Activated CD4-positive, alpha-beta T cell treated with anti-CD3 and anti-CD28 coated beads, Interleukin-10, Interleukin-2, amounts not matched to agents 100 ng/mL and 50 ng/mL, durations not matched to agents 16 hours and 8 hours (primary cell): ENCODE data around the gene MMP2.

Experiments
- DNase-seq: peaks from one replicate; pipeline ENCODE4 v3.0.0-alpha.2; 2020

Gene MMP2

GRCh38 chr16:55478827-55479429 lies at the start of gene MMP2:
MMP2 (plus strand) TSS chr16:55479198; CDS start chr16:55479480, 282 bp downstream.
- no peak for DNase-seq

- no peak for DNase-seq
These were observed 46.0 kb upstream of the MMP2 start for GRCh38 chr16:55433030-55433429.

GRCh38 chr16:55433535-55433934 lies 45.5 kb upstream of the MMP2 start:
- DNase-seq: no peak

- no peak for DNase-seq
These were observed 45.0 kb upstream of the MMP2 start for GRCh38 chr16:55434000-55434399.

- DNase-seq: no peak
These were observed 43.6 kb upstream of the MMP2 start for GRCh38 chr16:55435387-55435786.

- no peak for DNase-seq
These were observed 42.4 kb upstream of the MMP2 start for GRCh38 chr16:55436587-55436986.

- peak; percentile 2 for DNase-seq
These were observed 41.4 kb upstream of the MMP2 start for GRCh38 chr16:55437625-55438024.

- DNase-seq: no peak
These were observed 40.7 kb upstream of the MMP2 start for GRCh38 chr16:55438281-55438680.

- DNase-seq: no peak
These were observed 39.8 kb upstream of the MMP2 start for GRCh38 chr16:55439101-55439690.

- no peak for DNase-seq
These were observed 35.3 kb upstream of the MMP2 start for GRCh38 chr16:55443434-55444346.

- no peak for DNase-seq
These were observed 34.1 kb upstream of the MMP2 start for GRCh38 chr16:55444754-55445485.

- DNase-seq: no peak
These were observed 31.8 kb upstream of the MMP2 start for GRCh38 chr16:55447231-55447630.

GRCh38 chr16:55452996-55453395 lies 26.0 kb upstream of the MMP2 start:
- no peak for DNase-seq

- no peak for DNase-seq
These were observed 25.1 kb upstream of the MMP2 start for GRCh38 chr16:55453909-55454308.

- no peak for DNase-seq
These were observed 24.1 kb upstream of the MMP2 start for GRCh38 chr16:55454861-55455260.

GRCh38 chr16:55462241-55462640 lies 16.8 kb upstream of the MMP2 start:
- no peak for DNase-seq

- DNase-seq: no peak
These were observed 14.6 kb upstream of the MMP2 start for GRCh38 chr16:55464375-55464774.

GRCh38 chr16:55465077-55465896 lies 13.7 kb upstream of the MMP2 start:
- DNase-seq: peak; percentile 87

GRCh38 chr16:55466209-55466608 lies 12.8 kb upstream of the MMP2 start:
- DNase-seq: no peak

GRCh38 chr16:55467898-55468297 lies 11.1 kb upstream of the MMP2 start:
- DNase-seq: no peak

- DNase-seq: no peak
These were observed 10.5 kb upstream of the MMP2 start for GRCh38 chr16:55468352-55468990.
